ENCODE results near the gene POU2AF2. TPM values are rescaled to one million over a fixed set of nuclear protein-coding genes. Genes with fewer than 3 reads are reported as not detected.

Gene POU2AF2
- total and polyA plus RNA-seq, 2 of the 8 experiments (the other 6 are each of a cell fraction or from before 2014, with no cell fraction given): not detected

DNA sequence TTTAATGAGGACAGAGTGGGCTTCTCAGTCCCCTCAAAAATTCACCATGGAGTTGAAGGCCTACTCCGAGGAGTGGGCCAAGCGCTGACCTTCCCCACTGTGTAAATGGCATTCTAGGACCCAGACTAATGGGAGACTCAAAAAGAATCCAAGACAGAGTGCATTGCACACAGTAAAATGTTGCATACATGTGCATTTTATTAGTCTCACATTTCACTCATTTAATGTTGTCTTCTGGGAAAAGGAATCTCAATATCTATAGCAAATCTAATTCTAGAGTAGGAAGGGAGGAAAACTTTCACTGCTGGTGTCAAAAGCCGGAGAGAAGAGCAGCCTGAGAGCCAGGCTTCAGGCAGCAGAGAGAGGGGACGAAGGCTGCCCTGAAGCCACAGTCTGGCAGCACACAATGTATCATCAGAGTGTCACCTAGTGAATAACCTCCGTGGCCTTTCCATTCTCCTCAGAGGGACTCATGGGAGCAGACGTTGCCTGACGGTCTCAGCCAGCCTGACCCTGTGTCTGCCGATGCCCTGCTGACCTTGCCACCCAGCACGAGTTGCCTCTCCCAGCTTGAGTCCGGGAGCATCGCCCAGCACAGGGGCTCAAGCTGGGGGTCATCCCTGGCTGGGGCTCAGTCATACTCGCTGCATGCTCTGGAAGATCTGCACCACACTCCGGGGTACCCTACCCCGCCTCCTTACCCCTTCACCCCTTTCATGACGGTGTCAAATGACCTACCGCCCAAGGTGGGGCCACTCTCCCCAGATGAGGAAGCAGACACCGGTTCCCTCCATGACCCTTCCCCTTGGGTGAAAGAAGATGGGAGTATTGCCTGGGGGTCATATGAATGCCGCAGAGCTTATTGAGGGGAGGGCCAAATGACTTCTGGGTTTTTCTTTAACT, 39.9 kb downstream of the POU2AF2 start (continued):
- TF ChIP-seq, protein P1, sequence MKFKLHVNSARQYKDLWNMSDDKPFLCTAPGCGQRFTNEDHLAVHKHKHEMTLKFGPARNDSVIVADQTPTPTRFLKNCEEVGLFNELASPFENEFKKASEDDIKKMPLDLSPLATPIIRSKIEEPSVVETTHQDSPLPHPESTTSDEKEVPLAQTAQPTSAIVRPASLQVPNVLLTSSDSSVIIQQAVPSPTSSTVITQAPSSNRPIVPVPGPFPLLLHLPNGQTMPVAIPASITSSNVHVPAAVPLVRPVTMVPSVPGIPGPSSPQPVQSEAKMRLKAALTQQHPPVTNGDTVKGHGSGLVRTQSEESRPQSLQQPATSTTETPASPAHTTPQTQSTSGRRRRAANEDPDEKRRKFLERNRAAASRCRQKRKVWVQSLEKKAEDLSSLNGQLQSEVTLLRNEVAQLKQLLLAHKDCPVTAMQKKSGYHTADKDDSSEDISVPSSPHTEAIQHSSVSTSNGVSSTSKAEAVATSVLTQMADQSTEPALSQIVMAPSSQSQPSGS (IDR thresholded peaks at IDR 0.05; ENCODE audit: low read length): no peak
- no peak for TF ChIP-seq SIX5 (IDR thresholded peaks at IDR 0.05; ENCODE audit: low read depth, low read length)

Measured in H1 (cell line).